PFSK-1 (cell line): Measurements from ENCODE around the gene MCM8.

ENCODE experiments used
- FOXP2 ChIP-seq: optimal IDR thresholded peaks from 2 replicates; pipeline ENCODE3; 2011; ENCODE audit warnings: borderline replicate concordance, control low read depth, inconsistent platforms; ENCODE audit not compliant: insufficient read depth; ENCODE audit errors: extremely low read length, extremely low read depth
- POLR2AphosphoS5 ChIP-seq: IDR thresholded peaks from 2 replicates; pipeline ENCODE4 v1.6.1; 2012; ENCODE audit warnings: low read depth, mild to moderate bottlenecking, control low read depth, low read length, moderate library complexity
- REST ChIP-seq, 2 experiments: IDR thresholded peaks; 2 replicates each; pipeline versions ENCODE4 v1.6.1 to v1.8.0; 2011 to 2012; ENCODE audit warnings: low read depth in 2 of 2, low read length in 2 of 2, control low read depth in 1 of 2, inconsistent platforms in 1 of 2, mild to moderate bottlenecking in 1 of 2, moderate library complexity in 1 of 2; ENCODE audit not compliant: insufficient read depth in 1 of 2
- SIN3A ChIP-seq: IDR thresholded peaks from 2 replicates; pipeline ENCODE4 v1.6.1; 2012; ENCODE audit warnings: mild to moderate bottlenecking, low read length, moderate library complexity, borderline replicate concordance; ENCODE audit not compliant: insufficient read depth
- TAF1 ChIP-seq: IDR thresholded peaks from 2 replicates; pipeline ENCODE4 v1.6.1; 2012; ENCODE audit warnings: low read length, control low read depth, borderline replicate concordance; ENCODE audit not compliant: insufficient read depth

DNA sequence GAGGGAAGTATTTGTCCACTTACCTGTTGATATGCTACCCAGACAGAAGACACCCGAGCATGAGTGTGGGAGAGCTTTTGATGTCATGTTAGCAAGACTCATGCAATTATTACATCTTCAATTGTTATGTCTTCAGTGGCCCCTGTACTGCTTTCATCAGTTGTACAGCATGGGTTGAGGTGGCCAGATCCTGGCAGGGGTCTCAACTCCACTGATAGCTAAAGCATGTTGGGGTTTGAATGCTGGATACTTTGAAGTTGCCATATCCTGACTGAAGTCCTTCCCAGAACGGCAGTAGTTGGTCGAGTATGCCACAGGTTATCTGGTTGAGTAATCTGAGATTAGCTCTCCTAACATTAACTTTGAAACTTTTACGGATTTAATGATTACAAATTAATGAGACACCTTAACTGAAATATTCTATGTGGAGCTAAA is 56.7 kb downstream of the MCM8 start:
- TF ChIP-seq POLR2AphosphoS5 = no peak
- no peak for TF ChIP-seq TAF1
- no peak for TF ChIP-seq SIN3A
- TF ChIP-seq REST (IDR thresholded peaks at IDR 0.05; ENCODE audit: insufficient read depth in 1 of 2, low read depth in 2 of 2, low read length in 2 of 2) = no peak
- TF ChIP-seq FOXP2 = no peak
